Testis (tissue), 2 donors: ENCODE data around the gene PWWP2B.
"Not testable (repeated sequence)": the region's sequence is repeated elsewhere in the genome, so short reads cannot be mapped to it uniquely, and the experiment has no call there.

Source experiments
- POLR2A ChIP-seq: fragments of 450-650 bp; IDR thresholded peaks from one replicate; pipeline ENCODE4 v1.6.1; 2017; ENCODE audit warnings: antibody characterized with exemption, mild to moderate bottlenecking, moderate library complexity
- TF ChIP-seq, protein P1 (sequence below), 3 experiments: fragments of 450-650 bp in 2 of 3; fragments of 200-600 bp in 1 of 3; sonication (generic) in 1 of 3; IDR thresholded peaks; one replicate each; pipeline ENCODE4 v1.5.1; 2016 to 2019; ENCODE audit warnings: antibody characterized with exemption in 3 of 3, mild to moderate bottlenecking in 2 of 3, moderate library complexity in 1 of 3

GRCh38 chr10:132379026-132379425, 18.0 kb upstream of the PWWP2B start:
- TF ChIP-seq, protein P1, sequence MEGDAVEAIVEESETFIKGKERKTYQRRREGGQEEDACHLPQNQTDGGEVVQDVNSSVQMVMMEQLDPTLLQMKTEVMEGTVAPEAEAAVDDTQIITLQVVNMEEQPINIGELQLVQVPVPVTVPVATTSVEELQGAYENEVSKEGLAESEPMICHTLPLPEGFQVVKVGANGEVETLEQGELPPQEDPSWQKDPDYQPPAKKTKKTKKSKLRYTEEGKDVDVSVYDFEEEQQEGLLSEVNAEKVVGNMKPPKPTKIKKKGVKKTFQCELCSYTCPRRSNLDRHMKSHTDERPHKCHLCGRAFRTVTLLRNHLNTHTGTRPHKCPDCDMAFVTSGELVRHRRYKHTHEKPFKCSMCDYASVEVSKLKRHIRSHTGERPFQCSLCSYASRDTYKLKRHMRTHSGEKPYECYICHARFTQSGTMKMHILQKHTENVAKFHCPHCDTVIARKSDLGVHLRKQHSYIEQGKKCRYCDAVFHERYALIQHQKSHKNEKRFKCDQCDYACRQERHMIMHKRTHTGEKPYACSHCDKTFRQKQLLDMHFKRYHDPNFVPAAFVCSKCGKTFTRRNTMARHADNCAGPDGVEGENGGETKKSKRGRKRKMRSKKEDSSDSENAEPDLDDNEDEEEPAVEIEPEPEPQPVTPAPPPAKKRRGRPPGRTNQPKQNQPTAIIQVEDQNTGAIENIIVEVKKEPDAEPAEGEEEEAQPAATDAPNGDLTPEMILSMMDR (IDR thresholded peaks at IDR 0.05) = not testable (repeated sequence)
- TF ChIP-seq POLR2A = not testable (repeated sequence)
